Effector memory CD8-positive, alpha-beta T cell (primary cell): ENCODE results near the gene RHCE.
A peak's percentile ranks its signal among the peaks of the same experiment; 100 is the strongest.
"Not testable (repeated sequence)": the region's sequence is repeated elsewhere in the genome, so short reads cannot be mapped to it uniquely, and the experiment has no call there.

Experiments used
- ATAC-seq: fragments of 150-1000 bp; cut with Tn5 transposase; replicated peaks from 2 replicates; pipeline ENCODE4 v1.10.0; 2021; ENCODE audit warnings: mild to moderate bottlenecking, moderate library complexity
- DNase-seq, 3 experiments: peaks; one replicate each; pipeline ENCODE4 v3.0.0; 2021
- H3K27ac Mint-ChIP-seq, 2 donors: one replicate each; pipeline ENCODE4 v1.8.0; 2022; ENCODE audit warnings: mild to moderate bottlenecking in 2 of 2, mixed read lengths in 2 of 2, moderate library complexity in 2 of 2
- H3K27me3 Mint-ChIP-seq, 2 donors: one replicate each; pipeline ENCODE4 v1.8.0; 2022; ENCODE audit warnings: mixed read lengths in 2 of 2
- H3K36me3 Mint-ChIP-seq: one replicate; pipeline ENCODE4 v1.8.0; 2022; ENCODE audit warnings: mild to moderate bottlenecking, moderate library complexity, mixed read lengths; ENCODE audit not compliant: insufficient read depth
- H3K4me1 Mint-ChIP-seq, 2 donors: one replicate each; pipeline ENCODE4 v1.8.0; 2022; ENCODE audit warnings: low read depth in 2 of 2, mixed read lengths in 2 of 2
- H3K4me3 Mint-ChIP-seq, 2 donors: one replicate each; pipeline ENCODE4 v1.8.0; 2022; ENCODE audit warnings: mild to moderate bottlenecking in 2 of 2, mixed read lengths in 2 of 2, moderate library complexity in 2 of 2
- H3K9me3 Mint-ChIP-seq, 2 donors: one replicate each; pipeline ENCODE4 v1.8.0; 2022; ENCODE audit warnings: mixed read lengths in 2 of 2
- total RNA-seq, 9 experiments: gene quantifications; one replicate each; lab custom pipeline; 2026; lab: John Stamatoyannopoulos, UW

RHCE gene
- 0.06 to 1.6 (median 0.11) reads per million in 9 experiments for total RNA-seq

- ATAC-seq, H3K9me3 Mint-ChIP-seq, H3K36me3 Mint-ChIP-seq, DNase-seq, H3K27ac Mint-ChIP-seq, H3K4me3 Mint-ChIP-seq, H3K4me1 Mint-ChIP-seq: not testable (repeated sequence)
- H3K27me3 Mint-ChIP-seq: peaks cover 14 to 19% of the 10 kb centered on the region in 2 donors
Observed at GRCh38 chr1:25420715-25421114, at the start of gene RHCE. Gene RHCE, minus strand, starts transcription at chr1:25420825. Its CDS starts 39 bp downstream, at chr1:25420786.

GRCh38 chr1:25469177-25469576 lies 48.6 kb upstream of the RHCE start:
- no peaks in the 10 kb centered on the region for H3K9me3 Mint-ChIP-seq
- no peak overlapping the region for H3K27ac Mint-ChIP-seq
- ATAC-seq (no peak), DNase-seq (no peak)
- H3K4me3 Mint-ChIP-seq: no peak overlapping the region
- H3K27me3 Mint-ChIP-seq: no peaks in the 10 kb centered on the region
- H3K36me3 Mint-ChIP-seq: peaks cover 20% of the 10 kb centered on the region
- H3K4me1 Mint-ChIP-seq: peaks cover 12 to 21% of the 10 kb centered on the region in 2 donors

- Mint-ChIP-seq H3K9me3 (no peaks in the 10 kb centered on the region), H3K27me3 (no peaks in the 10 kb centered on the region)
Observed at GRCh38 chr1:25468033-25468432, 47.4 kb upstream of the RHCE start.

GRCh38 chr1:25467616-25468015 lies 47.0 kb upstream of the RHCE start:
- no peak for DNase-seq
- Mint-ChIP-seq H3K4me3 (no peak overlapping the region), H3K27ac (peak overlapping the region in 1 of 2 donors; percentile 64), H3K4me1 (peaks cover 5 to 10% of the 10 kb centered on the region in 2 donors), H3K36me3 (peaks cover 19% of the 10 kb centered on the region), H3K9me3 (no peaks in the 10 kb centered on the region), H3K27me3 (no peaks in the 10 kb centered on the region)
- ATAC-seq: no peak

More at GRCh38 chr1:25468033-25468432, 47.4 kb upstream of the RHCE start:
- H3K36me3 Mint-ChIP-seq: peaks cover 20% of the 10 kb centered on the region
- H3K4me1 Mint-ChIP-seq: peaks cover 5 to 10% of the 10 kb centered on the region in 2 donors
- DNase-seq: no peak
- no peak for ATAC-seq
- H3K27ac Mint-ChIP-seq: peak overlapping the region in 1 of 2 donors; percentile 64
- H3K4me3 Mint-ChIP-seq: no peak overlapping the region

GRCh38 chr1:25467193-25467592 lies 46.6 kb upstream of the RHCE start:
- Mint-ChIP-seq H3K27ac (peak overlapping the region in 1 of 2 donors; percentile 64), H3K4me1 (peaks cover 2 to 12% of the 10 kb centered on the region in 2 donors), H3K9me3 (no peaks in the 10 kb centered on the region), H3K4me3 (no peak overlapping the region), H3K27me3 (no peaks in the 10 kb centered on the region), H3K36me3 (peaks cover 15% of the 10 kb centered on the region)
- ATAC-seq (no peak), DNase-seq (no peak)

GRCh38 chr1:25462732-25463131 lies 42.1 kb upstream of the RHCE start:
- no peak overlapping the region for H3K4me3 Mint-ChIP-seq
- H3K27ac Mint-ChIP-seq: peak overlapping the region in 1 of 2 donors; percentile 14
- H3K4me1 Mint-ChIP-seq: peaks cover 2 to 9% of the 10 kb centered on the region in 2 donors
- ATAC-seq: no peak
- no peaks in the 10 kb centered on the region for H3K9me3 Mint-ChIP-seq
- peaks cover 39% of the 10 kb centered on the region for H3K36me3 Mint-ChIP-seq
- DNase-seq: no peak
- H3K27me3 Mint-ChIP-seq: no peaks in the 10 kb centered on the region

- Mint-ChIP-seq H3K27ac (no peak overlapping the region), H3K36me3 (peaks cover 43% of the 10 kb centered on the region), H3K4me1 (peaks cover 0 to 9% of the 10 kb centered on the region in 2 donors), H3K9me3 (no peaks in the 10 kb centered on the region), H3K27me3 (no peaks in the 10 kb centered on the region), H3K4me3 (no peak overlapping the region)
- DNase-seq (no peak), ATAC-seq (no peak)
Observed at GRCh38 chr1:25461849-25462248, 41.2 kb upstream of the RHCE start.

GRCh38 chr1:25460816-25461215 lies 40.2 kb upstream of the RHCE start:
- peaks cover 52% of the 10 kb centered on the region for H3K36me3 Mint-ChIP-seq

GRCh38 chr1:25460020-25460419 lies 39.4 kb upstream of the RHCE start:
- no peaks in the 10 kb centered on the region for H3K27me3 Mint-ChIP-seq
- H3K4me1 Mint-ChIP-seq: peaks cover 0 to 4% of the 10 kb centered on the region in 2 donors
- ATAC-seq (no peak), DNase-seq (no peak)
- peaks cover 55% of the 10 kb centered on the region for H3K36me3 Mint-ChIP-seq
- no peaks in the 10 kb centered on the region for H3K9me3 Mint-ChIP-seq
- no peak overlapping the region for H3K4me3 Mint-ChIP-seq
- H3K27ac Mint-ChIP-seq: no peak overlapping the region

More at GRCh38 chr1:25460816-25461215, 40.2 kb upstream of the RHCE start:
- DNase-seq, H3K27me3 Mint-ChIP-seq, ATAC-seq, H3K4me3 Mint-ChIP-seq, H3K27ac Mint-ChIP-seq, H3K9me3 Mint-ChIP-seq, H3K4me1 Mint-ChIP-seq: not testable (repeated sequence)

GRCh38 chr1:25458541-25459298 lies 38.1 kb upstream of the RHCE start:
- peaks cover 0 to 4% of the 10 kb centered on the region in 2 donors for H3K4me1 Mint-ChIP-seq
- no peak for ATAC-seq
- no peaks in the 10 kb centered on the region for H3K27me3 Mint-ChIP-seq
- H3K36me3 Mint-ChIP-seq: peaks cover 65% of the 10 kb centered on the region
- H3K9me3 Mint-ChIP-seq: no peaks in the 10 kb centered on the region
- no peak for DNase-seq
- H3K27ac Mint-ChIP-seq: no peak overlapping the region
- H3K4me3 Mint-ChIP-seq: no peak overlapping the region

GRCh38 chr1:25456502-25456901 lies 35.9 kb upstream of the RHCE start:
- ATAC-seq (no peak), DNase-seq (no peak)
- H3K4me3 Mint-ChIP-seq: no peak overlapping the region
- no peaks in the 10 kb centered on the region for H3K4me1 Mint-ChIP-seq
- H3K27me3 Mint-ChIP-seq: no peaks in the 10 kb centered on the region
- no peak overlapping the region for H3K27ac Mint-ChIP-seq
- H3K36me3 Mint-ChIP-seq: peaks cover 68% of the 10 kb centered on the region
- no peaks in the 10 kb centered on the region for H3K9me3 Mint-ChIP-seq

- no peak for DNase-seq
- Mint-ChIP-seq H3K4me1 (no peaks in the 10 kb centered on the region), H3K9me3 (no peaks in the 10 kb centered on the region), H3K4me3 (no peak overlapping the region), H3K27me3 (no peaks in the 10 kb centered on the region), H3K36me3 (peaks cover 55% of the 10 kb centered on the region), H3K27ac (no peak overlapping the region)
- ATAC-seq: no peak
Observed at GRCh38 chr1:25451908-25452307, 31.3 kb upstream of the RHCE start.

- H3K9me3 Mint-ChIP-seq: no peaks in the 10 kb centered on the region
- H3K4me3 Mint-ChIP-seq: no peak overlapping the region
- peaks cover 48% of the 10 kb centered on the region for H3K36me3 Mint-ChIP-seq
- H3K27ac Mint-ChIP-seq: no peak overlapping the region
- DNase-seq (no peak), ATAC-seq (no peak)
- H3K4me1 Mint-ChIP-seq: peaks cover 0 to 4% of the 10 kb centered on the region in 2 donors
- H3K27me3 Mint-ChIP-seq: no peaks in the 10 kb centered on the region
Observed at GRCh38 chr1:25450891-25451290, 30.3 kb upstream of the RHCE start.

GRCh38 chr1:25447547-25447946 lies 26.9 kb upstream of the RHCE start:
- Mint-ChIP-seq H3K36me3 (peaks cover 35% of the 10 kb centered on the region), H3K9me3 (no peaks in the 10 kb centered on the region), H3K4me1 (peaks cover 9 to 16% of the 10 kb centered on the region in 2 donors), H3K4me3 (no peak overlapping the region), H3K27me3 (no peaks in the 10 kb centered on the region), H3K27ac (no peak overlapping the region)
- DNase-seq (no peak), ATAC-seq (no peak)
